Measurements from ENCODE around the gene ACSL3. TPM values are rescaled to one million over a fixed set of nuclear protein-coding genes. Genes with fewer than 3 reads are reported as not detected.

Gene ACSL3
- total and polyA plus RNA-seq, 10 donors: 7.5 to 50.2 (median 41.8) TPM

DNA sequence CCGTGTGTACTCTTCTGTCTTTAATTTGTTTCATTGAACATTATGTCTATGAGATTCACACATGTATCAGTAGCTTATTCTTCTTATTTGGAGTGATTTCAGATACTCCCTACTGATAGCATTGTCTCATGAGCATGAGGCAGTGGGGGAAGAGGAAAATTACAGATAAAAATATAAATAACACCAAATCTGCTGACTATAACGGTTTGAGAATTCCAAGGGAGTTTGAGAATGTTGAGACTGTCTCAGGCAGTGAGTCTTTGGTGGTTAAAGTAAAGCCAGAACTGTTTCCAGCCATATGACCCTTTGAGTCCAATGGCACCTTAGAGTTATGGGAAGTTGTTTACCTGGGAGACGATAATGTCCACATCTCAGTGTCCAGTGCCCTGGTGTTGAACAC, 118.6 kb downstream of the ACSL3 start:
- Histone ChIP-seq H3K4me3 (no peak overlapping the region), H3K9me3 (no peaks in the 10 kb centered on the region), H3K36me3 (no peaks in the 10 kb centered on the region), H3K27ac (no peak overlapping the region), H3K27me3 (replicated peaks in 1 of 7) (peaks cover 0 to 2% (median 0%) of the 10 kb centered on the region in 7 donors), H3K4me1 (peaks cover 0 to 5% (median 0%) of the 10 kb centered on the region in 6 donors)
- intact Hi-C loops (cut with DNase I; ENCODE audit: low total_unique reads): no loop called here
- WGBS, 5 donors: 63 to 81% (median 75%) methylated on average over 3 of the region's 3 CpGs
- TF ChIP-seq POLR2AphosphoS5 (IDR thresholded peaks at IDR 0.05): no peak
- TF ChIP-seq POLR2A (IDR thresholded peaks at IDR 0.05): no peak
- TF ChIP-seq, protein P1, sequence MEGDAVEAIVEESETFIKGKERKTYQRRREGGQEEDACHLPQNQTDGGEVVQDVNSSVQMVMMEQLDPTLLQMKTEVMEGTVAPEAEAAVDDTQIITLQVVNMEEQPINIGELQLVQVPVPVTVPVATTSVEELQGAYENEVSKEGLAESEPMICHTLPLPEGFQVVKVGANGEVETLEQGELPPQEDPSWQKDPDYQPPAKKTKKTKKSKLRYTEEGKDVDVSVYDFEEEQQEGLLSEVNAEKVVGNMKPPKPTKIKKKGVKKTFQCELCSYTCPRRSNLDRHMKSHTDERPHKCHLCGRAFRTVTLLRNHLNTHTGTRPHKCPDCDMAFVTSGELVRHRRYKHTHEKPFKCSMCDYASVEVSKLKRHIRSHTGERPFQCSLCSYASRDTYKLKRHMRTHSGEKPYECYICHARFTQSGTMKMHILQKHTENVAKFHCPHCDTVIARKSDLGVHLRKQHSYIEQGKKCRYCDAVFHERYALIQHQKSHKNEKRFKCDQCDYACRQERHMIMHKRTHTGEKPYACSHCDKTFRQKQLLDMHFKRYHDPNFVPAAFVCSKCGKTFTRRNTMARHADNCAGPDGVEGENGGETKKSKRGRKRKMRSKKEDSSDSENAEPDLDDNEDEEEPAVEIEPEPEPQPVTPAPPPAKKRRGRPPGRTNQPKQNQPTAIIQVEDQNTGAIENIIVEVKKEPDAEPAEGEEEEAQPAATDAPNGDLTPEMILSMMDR (IDR thresholded peaks at IDR 0.05 in 8 of 11, conservative IDR thresholded peaks at IDR 0.05 in 3 of 11): no peak
- DNase-seq: no peak

GRCh38 chr2:222982010-222982908, 121.4 kb downstream of the ACSL3 start:
- TF ChIP-seq, protein P1 (IDR thresholded peaks at IDR 0.05 in 8 of 11, conservative IDR thresholded peaks at IDR 0.05 in 3 of 11): peak in 5 of 11 experiments; percentile 16 to 32 (median 25)
- TF ChIP-seq POLR2A (IDR thresholded peaks at IDR 0.05): no peak
- Histone ChIP-seq H3K27me3 (replicated peaks in 1 of 7) (no peaks in the 10 kb centered on the region), H3K9me3 (peaks cover 0 to 9% (median 0%) of the 10 kb centered on the region in 8 donors), H3K27ac (no peak overlapping the region), H3K36me3 (no peaks in the 10 kb centered on the region), H3K4me1 (peaks cover 0 to 5% (median 0%) of the 10 kb centered on the region in 6 donors), H3K4me3 (no peak overlapping the region)
- intact Hi-C loops (cut with DNase I; ENCODE audit: low total_unique reads): no loop called here
- DNase-seq: no peak
- WGBS, 5 donors: 42 to 58% (median 49%) methylated on average over 8 of the region's 8 CpGs

DNA sequence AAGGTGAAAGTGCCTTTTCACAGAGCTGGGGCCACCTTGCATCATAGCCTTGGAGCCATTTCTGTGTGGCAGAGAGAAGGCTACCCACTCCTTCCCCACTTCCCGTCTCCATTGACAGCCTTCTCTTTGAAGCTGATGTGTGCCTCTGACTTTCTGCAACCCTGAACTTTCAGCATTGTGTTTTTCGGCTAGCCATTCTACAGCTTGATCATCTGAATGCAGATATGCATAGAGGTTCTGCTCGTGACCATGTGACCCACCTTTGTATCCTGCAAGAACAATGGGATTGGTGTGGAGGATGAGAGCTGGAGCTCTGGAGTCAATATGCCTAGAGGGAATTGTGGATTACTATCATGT, 122.1 kb downstream of the ACSL3 start:
- intact Hi-C loops (cut with DNase I; ENCODE audit: low total_unique reads): no loop called here
- H3K27ac ChIP-seq: no peak overlapping the region

GRCh38 chr2:222984908-222985307, 124.1 kb downstream of the ACSL3 start:
- TF ChIP-seq, protein P1 (IDR thresholded peaks at IDR 0.05 in 8 of 11, conservative IDR thresholded peaks at IDR 0.05 in 3 of 11): no peak
- no peak for TF ChIP-seq POLR2A (IDR thresholded peaks at IDR 0.05)
- TF ChIP-seq POLR2AphosphoS5 (IDR thresholded peaks at IDR 0.05): no peak
- H3K4me3 ChIP-seq: no peak overlapping the region
- no peaks in the 10 kb centered on the region for H3K27me3 ChIP-seq (replicated peaks in 1 of 7)
- no peak overlapping the region for H3K27ac ChIP-seq
- no peaks in the 10 kb centered on the region for H3K36me3 ChIP-seq
- peaks cover 0 to 5% (median 0%) of the 10 kb centered on the region in 6 donors for H3K4me1 ChIP-seq
- peaks cover 0 to 21% (median 0%) of the 10 kb centered on the region in 8 donors for H3K9me3 ChIP-seq
- no peak for DNase-seq
- intact Hi-C loops (cut with DNase I; ENCODE audit: low total_unique reads): no loop called here
- 61 to 89% (median 80%) methylated on average over 2 of the region's 2 CpGs for WGBS, 5 donors

More for the DNA sequence above, 122.1 kb downstream of the ACSL3 start:
- H3K27me3 ChIP-seq (replicated peaks in 1 of 7): no peaks in the 10 kb centered on the region
- peaks cover 0 to 11% (median 0%) of the 10 kb centered on the region in 8 donors for H3K9me3 ChIP-seq
- no peak for TF ChIP-seq POLR2A (IDR thresholded peaks at IDR 0.05)
- no peak for TF ChIP-seq POLR2AphosphoS5 (IDR thresholded peaks at IDR 0.05)
- TF ChIP-seq, protein P1 (IDR thresholded peaks at IDR 0.05 in 8 of 11, conservative IDR thresholded peaks at IDR 0.05 in 3 of 11): no peak
- 72 to 88% (median 79%) methylated on average over 3 of the region's 3 CpGs for WGBS, 5 donors
- no peak for DNase-seq
- H3K4me1 ChIP-seq: peaks cover 0 to 5% (median 0%) of the 10 kb centered on the region in 6 donors
- no peaks in the 10 kb centered on the region for H3K36me3 ChIP-seq
- no peak overlapping the region for H3K4me3 ChIP-seq

All from spleen (tissue), 11 donors.